ENCODE data around the gene TBC1D9B.

DNA sequence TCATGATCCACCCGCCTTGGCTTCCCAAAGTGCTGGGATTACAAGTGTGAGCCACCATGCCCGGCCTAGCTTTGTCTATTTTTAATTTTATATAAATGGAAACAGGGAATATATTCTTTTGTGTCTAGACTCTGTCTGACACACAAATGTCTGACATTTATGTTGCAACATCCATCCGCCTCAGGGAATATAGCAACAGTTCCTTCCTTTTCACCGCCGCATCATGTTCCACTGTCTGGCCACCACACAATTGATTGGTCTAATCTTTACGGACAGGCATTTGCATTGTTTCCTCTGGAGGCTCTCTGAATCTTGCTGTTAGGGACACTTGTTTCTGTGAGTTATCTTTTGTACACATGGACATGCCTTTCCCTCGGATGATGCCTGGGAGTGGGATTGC, 20.1 kb upstream of the TBC1D9B start:
- TF ChIP-seq, protein P1, sequence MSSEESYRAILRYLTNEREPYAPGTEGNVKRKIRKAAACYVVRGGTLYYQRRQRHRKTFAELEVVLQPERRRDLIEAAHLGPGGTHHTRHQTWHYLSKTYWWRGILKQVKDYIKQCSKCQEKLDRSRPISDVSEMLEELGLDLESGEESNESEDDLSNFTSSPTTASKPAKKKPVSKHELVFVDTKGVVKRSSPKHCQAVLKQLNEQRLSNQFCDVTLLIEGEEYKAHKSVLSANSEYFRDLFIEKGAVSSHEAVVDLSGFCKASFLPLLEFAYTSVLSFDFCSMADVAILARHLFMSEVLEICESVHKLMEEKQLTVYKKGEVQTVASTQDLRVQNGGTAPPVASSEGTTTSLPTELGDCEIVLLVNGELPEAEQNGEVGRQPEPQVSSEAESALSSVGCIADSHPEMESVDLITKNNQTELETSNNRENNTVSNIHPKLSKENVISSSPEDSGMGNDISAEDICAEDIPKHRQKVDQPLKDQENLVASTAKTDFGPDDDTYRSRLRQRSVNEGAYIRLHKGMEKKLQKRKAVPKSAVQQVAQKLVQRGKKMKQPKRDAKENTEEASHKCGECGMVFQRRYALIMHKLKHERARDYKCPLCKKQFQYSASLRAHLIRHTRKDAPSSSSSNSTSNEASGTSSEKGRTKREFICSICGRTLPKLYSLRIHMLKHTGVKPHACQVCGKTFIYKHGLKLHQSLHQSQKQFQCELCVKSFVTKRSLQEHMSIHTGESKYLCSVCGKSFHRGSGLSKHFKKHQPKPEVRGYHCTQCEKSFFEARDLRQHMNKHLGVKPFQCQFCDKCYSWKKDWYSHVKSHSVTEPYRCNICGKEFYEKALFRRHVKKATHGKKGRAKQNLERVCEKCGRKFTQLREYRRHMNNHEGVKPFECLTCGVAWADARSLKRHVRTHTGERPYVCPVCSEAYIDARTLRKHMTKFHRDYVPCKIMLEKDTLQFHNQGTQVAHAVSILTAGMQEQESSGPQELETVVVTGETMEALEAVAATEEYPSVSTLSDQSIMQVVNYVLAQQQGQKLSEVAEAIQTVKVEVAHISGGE (CRISPR knock-in tag; IDR thresholded peaks at IDR 0.05) = no peak
- no peak for TF ChIP-seq KLF16 (IDR thresholded peaks at IDR 0.05)
- TF ChIP-seq, protein P2, sequence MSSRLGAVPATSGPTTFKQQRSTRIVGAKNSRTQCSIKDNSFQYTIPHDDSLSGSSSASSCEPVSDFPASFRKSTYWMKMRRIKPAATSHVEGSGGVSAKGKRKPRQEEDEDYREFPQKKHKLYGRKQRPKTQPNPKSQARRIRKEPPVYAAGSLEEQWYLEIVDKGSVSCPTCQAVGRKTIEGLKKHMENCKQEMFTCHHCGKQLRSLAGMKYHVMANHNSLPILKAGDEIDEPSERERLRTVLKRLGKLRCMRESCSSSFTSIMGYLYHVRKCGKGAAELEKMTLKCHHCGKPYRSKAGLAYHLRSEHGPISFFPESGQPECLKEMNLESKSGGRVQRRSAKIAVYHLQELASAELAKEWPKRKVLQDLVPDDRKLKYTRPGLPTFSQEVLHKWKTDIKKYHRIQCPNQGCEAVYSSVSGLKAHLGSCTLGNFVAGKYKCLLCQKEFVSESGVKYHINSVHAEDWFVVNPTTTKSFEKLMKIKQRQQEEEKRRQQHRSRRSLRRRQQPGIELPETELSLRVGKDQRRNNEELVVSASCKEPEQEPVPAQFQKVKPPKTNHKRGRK (tag; IDR thresholded peaks at IDR 0.05) = no peak
- TF ChIP-seq ATF7 (IDR thresholded peaks at IDR 0.05) = no peak
- TF ChIP-seq, protein P3, sequence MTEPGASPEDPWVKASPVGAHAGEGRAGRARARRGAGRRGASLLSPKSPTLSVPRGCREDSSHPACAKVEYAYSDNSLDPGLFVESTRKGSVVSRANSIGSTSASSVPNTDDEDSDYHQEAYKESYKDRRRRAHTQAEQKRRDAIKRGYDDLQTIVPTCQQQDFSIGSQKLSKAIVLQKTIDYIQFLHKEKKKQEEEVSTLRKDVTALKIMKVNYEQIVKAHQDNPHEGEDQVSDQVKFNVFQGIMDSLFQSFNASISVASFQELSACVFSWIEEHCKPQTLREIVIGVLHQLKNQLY (CRISPR knock-in tag; conservative IDR thresholded peaks at IDR 0.05) = no peak
- no peak for TF ChIP-seq POLR2A (conservative IDR thresholded peaks at IDR 0.05)
- TF ChIP-seq RNF2 (IDR thresholded peaks at IDR 0.05) = no peak
- TF ChIP-seq, protein P4, sequence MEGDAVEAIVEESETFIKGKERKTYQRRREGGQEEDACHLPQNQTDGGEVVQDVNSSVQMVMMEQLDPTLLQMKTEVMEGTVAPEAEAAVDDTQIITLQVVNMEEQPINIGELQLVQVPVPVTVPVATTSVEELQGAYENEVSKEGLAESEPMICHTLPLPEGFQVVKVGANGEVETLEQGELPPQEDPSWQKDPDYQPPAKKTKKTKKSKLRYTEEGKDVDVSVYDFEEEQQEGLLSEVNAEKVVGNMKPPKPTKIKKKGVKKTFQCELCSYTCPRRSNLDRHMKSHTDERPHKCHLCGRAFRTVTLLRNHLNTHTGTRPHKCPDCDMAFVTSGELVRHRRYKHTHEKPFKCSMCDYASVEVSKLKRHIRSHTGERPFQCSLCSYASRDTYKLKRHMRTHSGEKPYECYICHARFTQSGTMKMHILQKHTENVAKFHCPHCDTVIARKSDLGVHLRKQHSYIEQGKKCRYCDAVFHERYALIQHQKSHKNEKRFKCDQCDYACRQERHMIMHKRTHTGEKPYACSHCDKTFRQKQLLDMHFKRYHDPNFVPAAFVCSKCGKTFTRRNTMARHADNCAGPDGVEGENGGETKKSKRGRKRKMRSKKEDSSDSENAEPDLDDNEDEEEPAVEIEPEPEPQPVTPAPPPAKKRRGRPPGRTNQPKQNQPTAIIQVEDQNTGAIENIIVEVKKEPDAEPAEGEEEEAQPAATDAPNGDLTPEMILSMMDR (IDR thresholded peaks at IDR 0.05 in 2 of 3, conservative IDR thresholded peaks at IDR 0.05 in 1 of 3; ENCODE audit: insufficient read depth in 2 of 3, low read depth in 1 of 3, low read length in 3 of 3) = no peak
- TF ChIP-seq, protein P5, sequence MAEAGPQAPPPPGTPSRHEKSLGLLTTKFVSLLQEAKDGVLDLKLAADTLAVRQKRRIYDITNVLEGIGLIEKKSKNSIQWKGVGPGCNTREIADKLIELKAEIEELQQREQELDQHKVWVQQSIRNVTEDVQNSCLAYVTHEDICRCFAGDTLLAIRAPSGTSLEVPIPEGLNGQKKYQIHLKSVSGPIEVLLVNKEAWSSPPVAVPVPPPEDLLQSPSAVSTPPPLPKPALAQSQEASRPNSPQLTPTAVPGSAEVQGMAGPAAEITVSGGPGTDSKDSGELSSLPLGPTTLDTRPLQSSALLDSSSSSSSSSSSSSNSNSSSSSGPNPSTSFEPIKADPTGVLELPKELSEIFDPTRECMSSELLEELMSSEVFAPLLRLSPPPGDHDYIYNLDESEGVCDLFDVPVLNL (CRISPR knock-in tag; IDR thresholded peaks at IDR 0.05; ENCODE audit: low read depth) = no peak
- TF ChIP-seq, protein P6, sequence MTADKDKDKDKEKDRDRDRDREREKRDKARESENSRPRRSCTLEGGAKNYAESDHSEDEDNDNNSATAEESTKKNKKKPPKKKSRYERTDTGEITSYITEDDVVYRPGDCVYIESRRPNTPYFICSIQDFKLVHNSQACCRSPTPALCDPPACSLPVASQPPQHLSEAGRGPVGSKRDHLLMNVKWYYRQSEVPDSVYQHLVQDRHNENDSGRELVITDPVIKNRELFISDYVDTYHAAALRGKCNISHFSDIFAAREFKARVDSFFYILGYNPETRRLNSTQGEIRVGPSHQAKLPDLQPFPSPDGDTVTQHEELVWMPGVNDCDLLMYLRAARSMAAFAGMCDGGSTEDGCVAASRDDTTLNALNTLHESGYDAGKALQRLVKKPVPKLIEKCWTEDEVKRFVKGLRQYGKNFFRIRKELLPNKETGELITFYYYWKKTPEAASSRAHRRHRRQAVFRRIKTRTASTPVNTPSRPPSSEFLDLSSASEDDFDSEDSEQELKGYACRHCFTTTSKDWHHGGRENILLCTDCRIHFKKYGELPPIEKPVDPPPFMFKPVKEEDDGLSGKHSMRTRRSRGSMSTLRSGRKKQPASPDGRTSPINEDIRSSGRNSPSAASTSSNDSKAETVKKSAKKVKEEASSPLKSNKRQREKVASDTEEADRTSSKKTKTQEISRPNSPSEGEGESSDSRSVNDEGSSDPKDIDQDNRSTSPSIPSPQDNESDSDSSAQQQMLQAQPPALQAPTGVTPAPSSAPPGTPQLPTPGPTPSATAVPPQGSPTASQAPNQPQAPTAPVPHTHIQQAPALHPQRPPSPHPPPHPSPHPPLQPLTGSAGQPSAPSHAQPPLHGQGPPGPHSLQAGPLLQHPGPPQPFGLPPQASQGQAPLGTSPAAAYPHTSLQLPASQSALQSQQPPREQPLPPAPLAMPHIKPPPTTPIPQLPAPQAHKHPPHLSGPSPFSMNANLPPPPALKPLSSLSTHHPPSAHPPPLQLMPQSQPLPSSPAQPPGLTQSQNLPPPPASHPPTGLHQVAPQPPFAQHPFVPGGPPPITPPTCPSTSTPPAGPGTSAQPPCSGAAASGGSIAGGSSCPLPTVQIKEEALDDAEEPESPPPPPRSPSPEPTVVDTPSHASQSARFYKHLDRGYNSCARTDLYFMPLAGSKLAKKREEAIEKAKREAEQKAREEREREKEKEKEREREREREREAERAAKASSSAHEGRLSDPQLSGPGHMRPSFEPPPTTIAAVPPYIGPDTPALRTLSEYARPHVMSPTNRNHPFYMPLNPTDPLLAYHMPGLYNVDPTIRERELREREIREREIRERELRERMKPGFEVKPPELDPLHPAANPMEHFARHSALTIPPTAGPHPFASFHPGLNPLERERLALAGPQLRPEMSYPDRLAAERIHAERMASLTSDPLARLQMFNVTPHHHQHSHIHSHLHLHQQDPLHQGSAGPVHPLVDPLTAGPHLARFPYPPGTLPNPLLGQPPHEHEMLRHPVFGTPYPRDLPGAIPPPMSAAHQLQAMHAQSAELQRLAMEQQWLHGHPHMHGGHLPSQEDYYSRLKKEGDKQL (CRISPR knock-in tag; IDR thresholded peaks at IDR 0.05; ENCODE audit: borderline replicate concordance) = no peak
- TF ChIP-seq, protein P7, sequence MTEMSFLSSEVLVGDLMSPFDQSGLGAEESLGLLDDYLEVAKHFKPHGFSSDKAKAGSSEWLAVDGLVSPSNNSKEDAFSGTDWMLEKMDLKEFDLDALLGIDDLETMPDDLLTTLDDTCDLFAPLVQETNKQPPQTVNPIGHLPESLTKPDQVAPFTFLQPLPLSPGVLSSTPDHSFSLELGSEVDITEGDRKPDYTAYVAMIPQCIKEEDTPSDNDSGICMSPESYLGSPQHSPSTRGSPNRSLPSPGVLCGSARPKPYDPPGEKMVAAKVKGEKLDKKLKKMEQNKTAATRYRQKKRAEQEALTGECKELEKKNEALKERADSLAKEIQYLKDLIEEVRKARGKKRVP (CRISPR knock-in tag; IDR thresholded peaks at IDR 0.05) = no peak
- no peak for TF ChIP-seq PHF20 (IDR thresholded peaks at IDR 0.05; ENCODE audit: partially characterized antibody)
- no peak for TF ChIP-seq JUND (IDR thresholded peaks at IDR 0.05; ENCODE audit: borderline replicate concordance, low read depth, low read length)
- no peak for TF ChIP-seq JUND (tag; IDR thresholded peaks at IDR 0.05; ENCODE audit: borderline replicate concordance, low read depth, low read length)
- TF ChIP-seq ZSCAN29 (IDR thresholded peaks at IDR 0.05) = no peak

Measured in K562 (cell line).